Hepatocyte (in vitro differentiated cells): ENCODE data around the gene DNAH17. TPM values are rescaled to one million over a fixed set of nuclear protein-coding genes. Genes with fewer than 3 reads are reported as not detected.

ENCODE experiments used
- DNase-seq: peaks from one replicate; pipeline ENCODE4 v3.0.0-alpha.2; 2016; ENCODE audit warnings: low spot score
- H2AFZ ChIP-seq: fragments of 200-600 bp; sonication (generic); 2 replicates; pipeline ENCODE4 v1.6.0; 2016; ENCODE audit warnings: antibody characterized with exemption, mild to moderate bottlenecking
- H3K27ac ChIP-seq: fragments of 200-600 bp; sonication (generic); 2 replicates; pipeline ENCODE4 v1.5.1; 2016; ENCODE audit warnings: mild to moderate bottlenecking
- H3K27me3 ChIP-seq: fragments of 200-600 bp; sonication (generic); 2 replicates; pipeline ENCODE4 v1.6.1; 2016
- H3K36me3 ChIP-seq: fragments of 200-600 bp; sonication (generic); replicated peaks from 2 replicates; pipeline ENCODE4 v1.5.1; 2016; ENCODE audit warnings: low read depth; ENCODE audit not compliant: insufficient read depth
- H3K4me1 ChIP-seq: fragments of 200-600 bp; sonication (generic); 2 replicates; pipeline ENCODE4 v1.5.1; 2016; ENCODE audit warnings: mild to moderate bottlenecking, moderate library complexity; ENCODE audit not compliant: insufficient read depth
- H3K4me2 ChIP-seq: fragments of 200-600 bp; sonication (generic); 2 replicates; pipeline ENCODE4 v1.6.0; 2016
- H3K4me3 ChIP-seq: fragments of 200-600 bp; sonication (generic); 2 replicates; pipeline ENCODE4 v1.5.1; 2016; ENCODE audit warnings: mild to moderate bottlenecking
- H3K79me2 ChIP-seq: fragments of 200-600 bp; sonication (generic); 2 replicates; pipeline ENCODE4 v1.6.0; 2017; ENCODE audit warnings: mild to moderate bottlenecking
- H3K9me2 ChIP-seq: fragments of 200-600 bp; sonication (generic); replicated peaks from 2 replicates; pipeline ENCODE4 v1.6.0; 2017; ENCODE audit warnings: mild to moderate bottlenecking; ENCODE audit not compliant: insufficient read depth
- H3K9me3 ChIP-seq: fragments of 200-600 bp; sonication (generic); 2 replicates; pipeline ENCODE4 v1.5.1; 2016; ENCODE audit warnings: low read depth, mild to moderate bottlenecking
- H4K20me1 ChIP-seq: fragments of 200-600 bp; sonication (generic); 2 replicates; pipeline ENCODE4 v1.6.0; 2016; ENCODE audit warnings: mild to moderate bottlenecking; ENCODE audit not compliant: insufficient read depth, poor library complexity, severe bottlenecking
- CTCF ChIP-seq: fragments of 200-600 bp; sonication (generic); IDR thresholded peaks from 2 replicates; pipeline ENCODE4 v1.5.1; 2016; ENCODE audit warnings: antibody characterized with exemption, mild to moderate bottlenecking; ENCODE audit not compliant: poor library complexity
- EZH2 ChIP-seq: fragments of 200-600 bp; sonication (generic); IDR thresholded peaks from 2 replicates; pipeline ENCODE4 v1.6.1; 2016; ENCODE audit warnings: antibody characterized with exemption, mild to moderate bottlenecking, borderline replicate concordance
- EZH2phosphoT487 ChIP-seq: fragments of 200-600 bp; sonication (generic); IDR thresholded peaks from one replicate; pipeline ENCODE4 v1.6.1; 2018; ENCODE audit warnings: antibody characterized with exemption, mild to moderate bottlenecking, low read depth, moderate library complexity; ENCODE audit not compliant: unreplicated experiment, severe bottlenecking
- WGBS: methylation state at CpG from one replicate; pipeline ENCODE4 v1.1.6; 2016; ENCODE audit warnings: low lambda C conversion rate; ENCODE audit errors: missing lambda C conversion rate; 5-methylcytosine and 5-hydroxymethylcytosine counted together
- polyA plus RNA-seq: library from polyadenylated mRNA; unstranded; fragments of >200 nt; fragmentation: Nextera tagmentation; extraction: Ambion mirVana; gene quantifications from 2 replicates; pipeline ENCODE4 v1.2.1, GENCODE V29; 2016
- total RNA-seq: library from RNA; depleted of rRNA; stranded (reverse); fragments of >200 nt; gene quantifications from 2 replicates; pipeline ENCODE4 v1.2.3, GENCODE V29; 2014

Gene DNAH17
- total and polyA plus RNA-seq, 2 experiments from 2014 or later = 0.20 to 1.5 TPM

- H4K20me1 ChIP-seq = no peaks in the 10 kb centered on the region
- H3K4me2 ChIP-seq = no peak overlapping the region
- no peaks in the 10 kb centered on the region for H3K9me2 ChIP-seq
- H3K4me3 ChIP-seq = no peak overlapping the region
- H2AFZ ChIP-seq = no peak overlapping the region
- H3K79me2 ChIP-seq = no peaks in the 10 kb centered on the region
- no peak for DNase-seq
- peaks cover 3% of the 10 kb centered on the region for H3K9me3 ChIP-seq
- H3K36me3 ChIP-seq = no peaks in the 10 kb centered on the region
- WGBS = 97% methylated on average over 5 of the region's 5 CpGs
- no peaks in the 10 kb centered on the region for H3K4me1 ChIP-seq
- TF ChIP-seq CTCF (no peak), EZH2 (no peak), EZH2phosphoT487 (no peak)
- no peaks in the 10 kb centered on the region for H3K27me3 ChIP-seq
- H3K27ac ChIP-seq = no peak overlapping the region
Observed at GRCh38 chr17:78619334-78619733, 42.1 kb upstream of the DNAH17 start.

DNA sequence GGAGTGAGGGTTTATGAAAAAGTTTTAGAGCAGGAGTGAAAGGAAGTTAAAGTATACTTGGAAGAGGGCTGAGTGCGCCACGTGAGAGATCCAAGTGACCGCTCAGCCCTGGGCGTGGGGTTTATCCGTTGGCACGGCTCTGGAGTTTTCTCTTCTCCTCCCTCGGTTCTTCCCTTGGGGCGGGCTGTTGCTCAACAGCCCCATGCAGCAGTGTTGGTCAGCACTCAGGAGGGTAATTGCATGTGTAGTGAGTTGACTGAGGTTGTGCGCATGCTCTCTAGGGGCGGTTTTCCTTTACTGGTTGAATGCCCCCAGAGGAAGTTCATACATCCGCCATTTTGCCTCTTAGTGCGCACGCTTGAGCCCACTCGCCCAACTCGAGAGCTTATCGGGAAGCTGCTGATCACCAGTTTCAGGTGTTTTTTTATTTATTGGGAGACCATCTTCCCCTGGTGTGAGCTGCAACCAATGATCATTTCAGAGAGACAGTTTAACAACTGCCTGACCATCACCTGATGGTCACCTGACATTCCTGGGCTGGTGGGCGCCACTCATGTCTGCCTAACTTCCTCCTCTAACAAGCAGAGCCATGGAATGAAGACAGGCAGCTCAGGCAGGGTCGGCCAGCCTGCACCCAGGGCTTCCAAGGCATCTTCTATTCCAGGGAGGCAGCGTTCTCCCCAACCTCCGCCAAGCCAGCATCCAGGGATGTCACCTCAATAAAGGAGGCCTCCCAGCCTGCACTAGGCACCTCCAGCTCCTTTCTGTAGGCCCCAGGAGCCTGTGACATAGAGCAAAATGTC, 41.3 kb upstream of the DNAH17 start:
- DNase-seq = no peak
- no peaks in the 10 kb centered on the region for H3K27me3 ChIP-seq
- H3K9me2 ChIP-seq = no peaks in the 10 kb centered on the region
- H3K9me3 ChIP-seq = peaks cover 3% of the 10 kb centered on the region
- 89% methylated on average over 20 of the region's 20 CpGs for WGBS
- no peak overlapping the region for H3K4me2 ChIP-seq
- H3K36me3 ChIP-seq = no peaks in the 10 kb centered on the region
- H3K79me2 ChIP-seq = no peaks in the 10 kb centered on the region
- H3K27ac ChIP-seq = no peak overlapping the region
- H3K4me1 ChIP-seq = no peaks in the 10 kb centered on the region
- no peaks in the 10 kb centered on the region for H4K20me1 ChIP-seq
- TF ChIP-seq EZH2 (no peak), CTCF (no peak), EZH2phosphoT487 (no peak)
- H2AFZ ChIP-seq = no peak overlapping the region
- H3K4me3 ChIP-seq = no peak overlapping the region

- Histone ChIP-seq H4K20me1 (no peaks in the 10 kb centered on the region), H3K9me2 (no peaks in the 10 kb centered on the region), H3K4me1 (no peaks in the 10 kb centered on the region), H3K4me2 (no peak overlapping the region), H3K4me3 (no peak overlapping the region), H3K79me2 (no peaks in the 10 kb centered on the region), H3K27me3 (no peaks in the 10 kb centered on the region), H2AFZ (no peak overlapping the region), H3K27ac (no peak overlapping the region), H3K9me3 (peaks cover 3% of the 10 kb centered on the region), H3K36me3 (no peaks in the 10 kb centered on the region)
- WGBS = 89% methylated on average over 8 of the region's 8 CpGs
- no peak for DNase-seq
- no peak for TF ChIP-seq EZH2
- no peak for TF ChIP-seq EZH2phosphoT487
- no peak for TF ChIP-seq CTCF
Observed at GRCh38 chr17:78617511-78618061, 40.4 kb upstream of the DNAH17 start.
